HG02970 (cell line): ENCODE measurements around the gene BLM.

Source experiments
- ATAC-seq: cut with Tn5 transposase; IDR thresholded peaks from one replicate; pipeline ENCODE4 v1.9.1; 2021; ENCODE audit warnings: mild to moderate bottlenecking, moderate library complexity, moderate number of reproducible peaks; ENCODE audit not compliant: unreplicated experiment, low FRiP score

The BLM gene

GRCh38 chr15:90780916-90781315 lies 63.8 kb downstream of the BLM start:
- no peak for ATAC-seq

DNA sequence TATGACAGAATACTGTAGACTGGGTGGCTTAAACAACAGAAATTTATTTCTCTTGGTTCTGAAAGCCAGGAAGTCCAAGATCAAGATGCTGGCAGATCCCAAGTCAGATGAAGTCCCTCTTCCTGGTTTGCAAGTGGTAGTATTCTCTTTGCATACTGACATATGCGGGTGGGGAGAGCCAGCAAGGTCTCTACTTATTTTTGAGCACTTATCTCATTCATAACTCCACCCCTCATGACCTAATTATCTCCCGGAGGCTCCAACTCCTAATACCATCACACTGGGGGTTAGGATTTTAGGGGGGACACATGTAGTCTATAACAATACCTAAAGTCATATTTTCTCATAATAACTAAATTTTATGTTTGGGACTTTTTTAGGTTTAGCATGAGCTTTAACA lies 65.3 kb downstream of the BLM start:
- ATAC-seq: no peak

GRCh38 chr15:90787881-90788280 lies 70.7 kb downstream of the BLM start:
- ATAC-seq: no peak

DNA sequence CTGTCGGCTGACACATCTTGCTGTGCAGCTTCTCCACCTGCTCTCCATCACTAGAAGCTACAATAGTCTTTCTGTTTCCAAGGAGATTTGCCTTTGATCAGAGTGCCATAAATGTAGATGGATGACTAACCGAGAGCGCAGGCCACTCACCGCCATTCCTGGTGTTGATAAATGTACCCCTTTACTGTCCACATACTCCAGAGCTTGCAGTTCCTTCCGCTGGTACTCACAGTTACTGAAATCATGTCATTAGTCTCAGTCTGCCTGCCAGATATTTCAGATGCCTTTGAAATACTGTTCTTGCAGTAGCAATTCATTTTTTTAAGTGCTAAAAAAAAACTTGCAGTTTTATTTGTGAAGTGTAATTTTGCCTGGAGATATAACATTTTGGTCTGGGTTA lies 72.3 kb downstream of the BLM start:
- ATAC-seq: no peak

DNA sequence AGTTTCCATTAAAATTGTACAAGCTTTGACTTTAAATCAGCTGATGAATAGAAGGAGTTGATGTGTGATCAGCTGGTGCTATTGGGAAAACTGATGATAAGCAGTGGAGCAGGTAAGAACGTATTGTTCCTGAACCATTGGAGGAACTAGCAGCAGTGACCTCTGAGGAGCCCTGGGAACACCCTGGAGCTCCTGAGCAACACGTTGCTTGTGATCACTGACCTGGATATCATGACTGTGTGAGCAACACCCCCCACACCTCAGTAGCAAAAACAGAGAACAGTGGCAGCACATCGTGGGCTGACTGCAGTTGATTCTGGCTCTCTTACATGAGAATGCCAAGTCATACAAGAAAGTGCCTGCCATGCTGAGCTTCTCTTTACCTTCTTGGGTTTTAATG lies 72.9 kb downstream of the BLM start:
- no peak for ATAC-seq

DNA sequence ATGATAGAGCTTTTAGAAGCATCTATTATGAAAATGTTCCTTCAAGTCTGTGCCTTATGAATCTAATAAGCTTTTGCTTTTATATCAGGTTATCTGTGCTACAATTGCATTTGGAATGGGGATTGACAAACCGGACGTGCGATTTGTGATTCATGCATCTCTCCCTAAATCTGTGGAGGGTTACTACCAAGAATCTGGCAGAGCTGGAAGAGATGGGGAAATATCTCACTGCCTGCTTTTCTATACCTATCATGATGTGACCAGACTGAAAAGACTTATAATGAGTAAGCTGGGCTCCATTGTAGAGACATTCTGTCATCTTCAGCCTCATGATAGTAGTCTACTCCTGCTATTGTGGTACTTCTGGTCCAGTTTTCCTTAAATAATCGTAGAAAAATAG lies 73.4 kb downstream of the BLM start:
- ATAC-seq: no peak

DNA sequence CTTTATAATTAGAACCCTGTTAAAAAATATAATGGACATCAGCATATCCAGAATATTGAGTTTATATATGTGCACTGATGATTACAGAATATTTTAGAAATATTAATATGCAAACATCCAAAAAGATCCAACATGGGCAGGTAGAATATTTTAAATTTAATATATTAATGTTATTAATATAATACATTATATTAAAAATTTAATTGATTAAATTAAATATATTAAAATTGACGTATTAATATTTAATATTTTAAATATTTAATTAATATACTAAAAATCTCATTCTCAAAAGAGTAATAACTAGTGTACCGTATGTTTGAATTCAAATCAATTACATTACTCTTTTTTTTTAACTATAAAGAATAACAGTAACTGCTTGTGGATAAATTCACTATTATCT lies 77.4 kb downstream of the BLM start:
- no peak for ATAC-seq

DNA sequence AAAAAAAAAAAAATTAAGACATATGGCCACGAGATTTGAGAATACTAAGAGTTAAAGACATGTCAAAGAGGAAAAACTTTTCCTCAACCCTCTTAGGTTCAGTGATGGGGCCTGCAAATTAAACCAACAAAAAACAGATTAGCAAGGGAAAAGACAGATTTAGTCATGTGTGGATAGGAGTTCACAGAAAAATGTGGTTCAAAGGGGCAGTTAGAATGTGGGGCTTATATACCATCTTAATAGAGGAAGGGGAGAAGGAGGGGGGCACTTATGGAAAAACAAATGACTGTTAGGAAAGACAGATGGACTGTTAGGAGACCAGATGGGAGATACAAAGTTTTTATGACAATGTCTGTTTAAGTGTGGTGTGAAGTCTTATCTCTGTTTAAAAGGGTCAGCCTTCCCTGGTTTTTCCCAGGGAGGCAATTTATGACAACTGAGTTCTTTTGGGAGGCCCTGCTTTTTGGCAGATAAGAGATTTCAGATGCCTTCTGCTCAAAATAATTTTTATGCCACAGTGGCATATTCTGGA lies 82.6 kb downstream of the BLM start:
- ATAC-seq: no peak

DNA sequence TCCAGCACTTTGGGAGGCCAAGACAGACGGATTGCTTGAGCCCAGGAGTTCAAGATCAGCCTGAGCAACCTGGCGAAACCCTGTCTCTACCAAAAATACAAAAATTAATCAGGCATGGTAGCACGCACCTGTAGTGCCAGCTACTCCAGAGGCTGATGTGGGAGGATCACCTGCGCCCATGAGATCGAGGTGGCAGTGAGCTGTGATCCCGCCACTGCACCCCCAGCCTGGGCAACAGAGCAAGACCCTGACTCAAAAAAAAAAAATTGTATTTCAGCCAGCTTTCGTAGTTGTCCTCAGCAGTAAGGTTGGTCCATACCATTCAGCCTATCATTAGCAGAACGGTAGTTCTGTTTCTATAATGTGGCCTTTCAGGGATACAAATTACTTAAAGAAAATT lies 84.7 kb downstream of the BLM start:
- no peak for ATAC-seq

GRCh38 chr15:90807074-90807785 lies 90.1 kb downstream of the BLM start:
- ATAC-seq: no peak

GRCh38 chr15:90807786-90808086 lies 90.6 kb downstream of the BLM start:
- no peak for ATAC-seq

GRCh38 chr15:90808517-90809235 lies 91.5 kb downstream of the BLM start:
- no peak for ATAC-seq

GRCh38 chr15:90809536-90809935 lies 92.4 kb downstream of the BLM start:
- no peak for ATAC-seq

GRCh38 chr15:90810354-90810753 lies 93.2 kb downstream of the BLM start:
- no peak for ATAC-seq

- ATAC-seq: no peak
These were observed 95.2 kb downstream of the BLM start for GRCh38 chr15:90812171-90812957.

DNA sequence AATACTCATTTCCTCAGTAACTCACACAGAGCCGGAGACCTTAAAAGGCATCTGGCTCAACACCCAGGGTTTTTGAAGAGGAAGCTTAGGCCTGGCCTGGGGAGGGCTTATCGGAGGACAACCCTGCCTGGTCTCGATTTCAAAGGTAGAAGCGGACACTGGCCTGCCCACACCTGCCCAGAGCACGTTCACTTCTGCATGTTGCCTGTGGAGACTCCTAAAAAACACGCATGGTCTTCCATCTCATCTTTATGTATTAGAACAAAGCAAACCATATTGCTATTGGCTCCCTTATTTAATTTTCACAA lies 95.8 kb downstream of the BLM start:
- no peak for ATAC-seq

- ATAC-seq: no peak
These were observed 96.6 kb downstream of the BLM start for GRCh38 chr15:90813796-90814190.

DNA sequence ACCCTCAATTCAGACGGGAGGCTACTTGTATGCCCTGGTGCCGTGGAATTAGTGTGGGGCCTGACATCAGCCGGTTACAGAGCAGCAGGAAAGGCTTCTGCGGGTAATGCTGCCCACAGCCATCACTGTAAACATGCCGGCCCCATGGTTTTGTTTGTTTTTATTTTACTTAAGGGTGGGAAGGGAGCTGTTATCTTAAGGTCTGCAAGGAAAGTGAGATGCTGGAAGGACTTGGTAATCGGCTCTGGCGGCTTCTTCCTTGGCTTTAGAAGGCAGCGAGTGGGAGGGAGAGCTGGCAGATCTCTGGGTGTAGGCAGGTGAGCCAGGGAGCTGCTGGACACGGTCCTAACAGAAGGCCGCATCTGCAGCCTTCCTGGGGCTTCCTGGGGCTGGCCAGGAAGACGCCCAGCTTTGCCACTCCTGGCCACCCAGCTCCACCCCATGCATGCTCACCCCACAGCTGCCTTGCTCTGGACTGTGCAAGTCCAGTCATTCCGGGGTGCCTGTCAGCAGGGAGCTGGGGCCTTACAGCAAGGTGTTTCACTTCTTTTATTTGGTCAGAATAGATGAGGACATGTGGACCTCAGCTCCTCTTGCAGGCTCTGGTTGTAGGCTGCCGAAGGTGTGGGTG lies 97.2 kb downstream of the BLM start:
- no peak for ATAC-seq

DNA sequence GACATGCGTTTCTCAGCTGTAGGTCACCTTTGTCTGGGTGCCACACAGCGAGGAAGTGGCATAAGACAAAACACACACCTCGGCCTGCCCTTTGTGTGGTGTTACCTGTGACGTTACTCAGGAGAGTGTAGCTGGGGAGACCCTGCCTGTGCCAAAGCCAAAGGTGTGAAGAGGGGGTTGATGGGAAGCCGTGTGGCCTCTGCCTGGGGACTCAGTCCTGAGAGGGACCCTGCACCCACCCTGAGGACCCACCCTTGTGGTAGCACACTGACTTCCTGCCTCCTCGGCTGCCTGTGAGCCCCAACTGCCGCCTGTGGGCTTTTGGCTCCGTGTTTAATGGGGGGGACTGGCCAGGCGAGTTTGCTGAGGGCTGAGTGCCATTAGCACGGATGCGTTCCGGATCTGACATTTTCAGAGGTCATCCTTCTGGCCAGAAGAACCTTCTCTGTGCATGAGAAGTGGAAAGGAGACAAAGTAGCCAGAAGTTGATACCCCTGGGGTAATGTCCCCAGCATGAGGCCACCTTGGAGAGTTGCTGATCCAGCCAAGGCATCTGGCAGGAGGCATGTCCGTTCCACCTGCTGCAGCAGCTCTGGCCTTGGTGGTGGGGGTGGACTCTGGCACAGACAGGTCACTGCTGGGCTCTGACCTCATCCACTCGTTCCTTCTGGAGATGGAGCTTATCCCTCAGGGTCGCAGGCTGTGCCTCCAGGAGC lies 99.4 kb downstream of the BLM start:
- ATAC-seq: no peak
